ENCODE results near the gene CACNG4. TPM values are rescaled to one million over a fixed set of nuclear protein-coding genes. Genes with fewer than 3 reads are reported as not detected.

Gene CACNG4
- polyA plus RNA-seq, 3 donors = not detected

GRCh38 chr17:66947311-66947710 lies 17.2 kb upstream of the CACNG4 start:
- no peak overlapping the region for H3K27ac Mint-ChIP-seq
- H3K4me1 Mint-ChIP-seq = peaks cover 22% of the 10 kb centered on the region
- H3K36me3 ChIP-seq (replicated peaks in 1 of 2; ENCODE audit: control insufficient read depth in 1 of 2, insufficient read depth in 2 of 2, low read length in 2 of 2) = no peaks in the 10 kb centered on the region
- no peak overlapping the region for H3K4me3 ChIP-seq (replicated peaks in 1 of 3; ENCODE audit: low read depth in 2 of 3, low read length in 3 of 3)
- peaks cover 0 to 9% (median 2%) of the 10 kb centered on the region in 7 donors for H3K9me3 Mint-ChIP-seq
- H2AFZ ChIP-seq (ENCODE audit: insufficient read depth, low read depth, low read length, poor library complexity, severe bottlenecking) = no peak overlapping the region
- H3K4me3 Mint-ChIP-seq = no peak overlapping the region
- no peak for TF ChIP-seq CTCF (IDR thresholded peaks at IDR 0.05)
- H3K4me2 ChIP-seq (replicated peaks; ENCODE audit: extremely low read depth, low read length, poor library complexity, severe bottlenecking) = no peak overlapping the region
- no peaks in the 10 kb centered on the region for H3K9me3 ChIP-seq (replicated peaks in 1 of 2; ENCODE audit: control insufficient read depth in 1 of 2, insufficient read depth in 1 of 2, low read length in 2 of 2)
- H3K36me3 Mint-ChIP-seq = no peaks in the 10 kb centered on the region
- intact Hi-C loops (cut with micrococcal nuclease) = no loop called here
- peaks cover 18 to 36% (median 23%) of the 10 kb centered on the region in 3 donors for H3K27me3 Mint-ChIP-seq (ENCODE audit: low read depth in 3 of 3)
- H3K27me3 ChIP-seq (ENCODE audit: control insufficient read depth in 2 of 2, insufficient read depth in 2 of 2, low read length in 2 of 2) = peaks cover 12 to 18% of the 10 kb centered on the region in 2 donors
- WGBS (ENCODE audit: insufficient coverage) = 89% methylated on average over 2 of the region's 6 CpGs
- no peak for DNase-seq
- H3K27ac ChIP-seq (ENCODE audit: low read depth in 1 of 2, low read length in 2 of 2) = no peak overlapping the region
- no peak overlapping the region for H3K9ac ChIP-seq (ENCODE audit: insufficient read depth, low read length, poor library complexity, severe bottlenecking)
- H4K20me1 ChIP-seq (ENCODE audit: insufficient read depth, low read length) = no peaks in the 10 kb centered on the region
- no peaks in the 10 kb centered on the region for H3K79me2 ChIP-seq (ENCODE audit: insufficient read depth, low read length)
- H3K4me1 ChIP-seq (ENCODE audit: control insufficient read depth in 1 of 2, insufficient read depth in 2 of 2, low read length in 2 of 2) = peaks cover 6 to 15% of the 10 kb centered on the region in 2 donors

- TF ChIP-seq CTCF (IDR thresholded peaks at IDR 0.05) = no peak
- H3K4me2 ChIP-seq (replicated peaks; ENCODE audit: extremely low read depth, low read length, poor library complexity, severe bottlenecking) = no peak overlapping the region
- Mint-ChIP-seq H3K36me3 (no peaks in the 10 kb centered on the region), H3K4me3 (no peak overlapping the region), H3K27ac (no peak overlapping the region), H3K27me3 (ENCODE audit: low read depth in 3 of 3) (peaks cover 18 to 34% (median 20%) of the 10 kb centered on the region in 3 donors), H3K4me1 (peaks cover 22% of the 10 kb centered on the region), H3K9me3 (peaks cover 0 to 6% (median 2%) of the 10 kb centered on the region in 7 donors)
- no peak for DNase-seq
- H3K4me3 ChIP-seq (replicated peaks in 1 of 3; ENCODE audit: low read depth in 2 of 3, low read length in 3 of 3) = no peak overlapping the region
- no peaks in the 10 kb centered on the region for H3K79me2 ChIP-seq (ENCODE audit: insufficient read depth, low read length)
- intact Hi-C loops (cut with micrococcal nuclease) = no loop called here
- H4K20me1 ChIP-seq (ENCODE audit: insufficient read depth, low read length) = no peaks in the 10 kb centered on the region
- H2AFZ ChIP-seq (ENCODE audit: insufficient read depth, low read depth, low read length, poor library complexity, severe bottlenecking) = no peak overlapping the region
- no peak overlapping the region for H3K27ac ChIP-seq (ENCODE audit: low read depth in 1 of 2, low read length in 2 of 2)
- H3K36me3 ChIP-seq (replicated peaks in 1 of 2; ENCODE audit: control insufficient read depth in 1 of 2, insufficient read depth in 2 of 2, low read length in 2 of 2) = no peaks in the 10 kb centered on the region
- no peaks in the 10 kb centered on the region for H3K9me3 ChIP-seq (replicated peaks in 1 of 2; ENCODE audit: control insufficient read depth in 1 of 2, insufficient read depth in 1 of 2, low read length in 2 of 2)
- 79% methylated on average over 7 of the region's 11 CpGs for WGBS (ENCODE audit: insufficient coverage)
- H3K9ac ChIP-seq (ENCODE audit: insufficient read depth, low read length, poor library complexity, severe bottlenecking) = no peak overlapping the region
- H3K27me3 ChIP-seq (ENCODE audit: control insufficient read depth in 2 of 2, insufficient read depth in 2 of 2, low read length in 2 of 2) = peaks cover 12 to 18% of the 10 kb centered on the region in 2 donors
- peaks cover 6 to 15% of the 10 kb centered on the region in 2 donors for H3K4me1 ChIP-seq (ENCODE audit: control insufficient read depth in 1 of 2, insufficient read depth in 2 of 2, low read length in 2 of 2)
Observed at GRCh38 chr17:66948061-66948750, 16.3 kb upstream of the CACNG4 start.

All from CD14-positive monocyte (primary cell).